IPS-NIHi7 (cell line): ENCODE data around the gene HOTAIR.

Experiments
- DNase-seq: peaks from one replicate; pipeline ENCODE4 v3.0.0; 2012; ENCODE audit warnings: mixed read lengths; ENCODE audit errors: extremely low spot score

Gene HOTAIR

DNA sequence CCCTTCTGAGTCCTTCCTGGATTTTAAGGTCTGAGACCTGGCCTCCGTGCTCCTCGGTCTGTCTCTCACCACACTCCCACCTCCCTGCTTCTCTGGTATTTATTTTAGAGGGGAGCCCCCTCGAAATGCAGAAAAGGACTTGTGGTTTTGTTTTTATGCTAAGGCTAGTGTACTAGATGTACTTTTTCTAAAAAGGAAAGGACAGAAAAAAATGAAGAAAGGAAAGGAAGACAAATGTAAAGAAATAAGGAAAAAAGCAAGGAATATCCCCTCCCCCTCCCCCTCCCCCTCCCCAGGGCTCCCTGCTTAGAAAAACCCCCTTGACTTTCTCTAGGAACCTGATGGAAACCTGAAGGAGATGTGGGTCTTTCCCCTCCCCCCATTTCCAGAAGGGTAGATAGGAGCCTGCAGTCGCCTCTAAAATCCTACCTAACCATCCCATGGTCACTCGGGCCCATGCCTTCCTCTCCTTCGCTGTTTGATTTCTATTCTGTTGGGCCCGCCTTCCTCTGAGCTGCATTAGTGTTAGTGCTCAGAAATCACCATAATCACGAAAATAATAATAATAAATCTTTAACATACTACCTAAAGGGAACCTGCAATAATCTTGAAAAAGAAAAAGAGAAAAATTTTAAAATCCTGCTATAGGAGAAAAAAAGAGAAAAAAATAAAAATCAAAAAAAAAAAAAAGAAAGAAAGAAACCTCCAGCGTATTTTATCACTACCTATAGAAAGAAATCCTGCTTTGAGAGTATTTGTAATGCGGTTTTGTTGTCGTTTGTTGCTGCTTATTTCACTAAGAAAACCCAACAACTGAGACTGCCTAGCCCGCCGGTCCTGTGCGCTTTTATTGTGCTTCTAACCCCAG, 37.1 kb upstream of the HOTAIR start:
- no peak for DNase-seq

DNA sequence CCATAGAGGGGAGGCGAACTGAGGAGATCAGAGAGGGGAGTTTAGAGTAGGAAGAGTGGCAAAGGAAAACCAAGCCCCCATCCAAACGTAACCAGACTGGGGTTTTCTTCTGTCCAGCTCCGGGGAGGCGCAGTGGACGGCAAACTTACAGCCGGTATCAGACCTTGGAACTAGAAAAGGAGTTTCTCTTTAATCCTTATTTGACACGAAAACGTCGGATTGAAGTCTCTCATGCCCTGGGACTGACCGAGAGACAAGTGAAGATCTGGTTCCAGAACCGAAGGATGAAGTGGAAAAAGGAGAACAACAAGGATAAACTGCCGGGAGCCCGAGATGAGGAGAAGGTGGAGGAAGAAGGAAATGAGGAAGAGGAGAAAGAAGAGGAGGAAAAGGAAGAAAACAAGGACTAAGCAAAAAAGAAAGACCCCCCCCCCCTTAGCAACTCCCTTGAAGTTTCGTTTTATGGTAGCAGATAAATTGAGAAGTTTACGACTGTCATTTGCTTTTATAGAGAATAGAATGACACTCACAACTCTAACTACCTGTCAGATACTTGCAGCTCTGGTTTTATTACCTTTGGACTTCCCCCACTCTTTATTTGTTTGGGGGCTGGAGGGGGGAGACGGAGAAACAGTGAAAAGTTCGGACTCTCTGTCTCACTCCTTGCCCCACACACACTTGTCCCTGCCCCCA, 36.4 kb upstream of the HOTAIR start:
- DNase-seq: no peak

DNA sequence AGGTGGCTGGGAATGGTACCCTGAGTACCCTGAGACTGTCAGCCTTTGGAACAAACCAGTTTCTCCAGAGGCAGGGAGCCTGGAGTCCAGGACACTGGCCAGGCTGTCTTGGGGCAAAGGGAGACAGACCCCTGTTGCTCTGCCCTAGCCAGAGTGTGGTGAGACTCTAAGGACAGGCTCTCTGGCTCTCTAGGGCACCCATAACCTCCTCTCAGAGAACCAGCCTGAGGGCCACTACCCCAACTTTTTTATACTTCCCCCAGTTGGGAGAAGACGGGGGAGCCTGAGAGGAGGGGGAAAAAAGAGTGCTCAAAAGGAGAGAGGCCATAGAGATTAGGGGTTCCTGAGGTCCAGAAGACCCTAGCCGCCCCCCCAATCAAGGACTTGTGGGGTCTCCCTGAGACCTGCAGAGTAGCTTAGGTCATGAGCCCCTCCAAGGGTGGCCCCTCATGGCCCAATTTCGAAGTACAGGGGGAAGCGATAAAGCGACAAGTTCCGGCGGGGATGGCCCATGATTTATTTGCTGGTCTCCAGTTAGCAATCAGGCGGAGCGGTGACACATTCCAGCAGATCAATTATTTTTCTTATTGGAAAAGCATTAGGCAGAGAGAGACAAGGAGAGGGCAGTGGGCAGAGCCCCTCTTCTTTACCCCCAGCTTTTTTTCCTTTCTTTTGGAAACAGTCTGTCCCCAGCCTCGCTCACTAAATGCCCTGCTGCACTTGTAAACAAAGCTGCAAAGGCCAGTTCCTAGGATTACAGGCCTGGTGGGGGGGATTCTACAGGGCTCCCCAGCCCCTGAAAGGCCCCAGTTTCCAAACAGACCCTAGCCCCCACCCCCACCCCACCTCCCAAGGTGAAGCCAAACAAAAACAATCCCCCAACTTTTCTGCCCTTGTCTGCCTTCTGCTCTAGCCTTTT, 35.6 kb upstream of the HOTAIR start:
- no peak for DNase-seq

DNA sequence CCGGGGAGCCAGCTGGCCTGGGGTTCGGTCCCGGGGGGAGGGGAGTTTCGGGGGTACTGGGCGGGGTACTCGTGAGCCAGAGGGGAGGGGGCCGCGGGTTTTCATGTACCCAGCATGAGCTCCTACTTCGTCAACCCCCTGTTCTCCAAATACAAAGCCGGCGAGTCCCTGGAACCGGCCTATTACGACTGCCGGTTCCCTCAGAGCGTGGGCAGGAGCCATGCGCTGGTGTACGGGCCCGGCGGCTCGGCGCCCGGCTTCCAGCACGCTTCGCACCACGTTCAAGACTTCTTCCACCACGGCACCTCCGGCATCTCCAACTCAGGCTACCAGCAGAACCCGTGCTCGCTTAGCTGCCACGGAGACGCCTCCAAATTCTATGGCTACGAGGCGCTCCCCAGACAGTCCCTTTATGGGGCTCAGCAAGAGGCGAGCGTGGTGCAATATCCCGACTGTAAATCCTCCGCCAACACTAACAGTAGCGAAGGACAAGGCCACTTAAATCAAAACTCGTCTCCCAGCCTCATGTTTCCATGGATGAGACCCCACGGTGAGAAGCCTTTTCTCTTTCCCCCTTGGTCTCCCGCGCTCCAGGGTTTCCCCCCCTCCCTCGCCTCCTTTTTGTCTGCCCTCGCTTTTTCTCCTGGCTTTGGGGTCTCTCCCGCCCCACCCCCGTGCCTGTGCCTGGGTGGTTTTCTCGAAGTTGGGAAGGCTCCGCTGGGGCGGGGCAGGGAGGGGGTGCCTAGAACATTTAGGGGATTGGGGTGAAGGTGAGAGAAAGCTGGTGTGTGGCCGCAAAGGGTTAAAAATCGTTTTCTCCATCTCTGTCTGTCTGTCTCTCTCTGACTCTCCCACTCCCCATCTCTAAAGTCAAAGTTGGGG, 34.7 kb upstream of the HOTAIR start:
- no peak for DNase-seq

DNA sequence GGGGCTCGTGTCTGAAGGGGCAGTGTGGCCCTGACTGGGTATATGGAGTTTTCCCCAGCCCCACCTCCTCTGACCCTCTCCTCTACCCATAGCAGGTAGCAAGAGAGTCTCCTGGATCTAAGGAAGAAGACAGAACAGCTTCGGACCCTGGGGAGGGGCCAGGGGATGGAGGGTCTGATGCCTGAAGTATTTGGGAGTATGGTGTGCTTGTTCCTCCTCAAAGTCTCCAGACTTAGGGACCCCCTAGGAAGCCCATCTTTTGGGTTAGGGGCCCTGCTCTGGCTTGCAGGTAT, 33.5 kb upstream of the HOTAIR start:
- no peak for DNase-seq

DNA sequence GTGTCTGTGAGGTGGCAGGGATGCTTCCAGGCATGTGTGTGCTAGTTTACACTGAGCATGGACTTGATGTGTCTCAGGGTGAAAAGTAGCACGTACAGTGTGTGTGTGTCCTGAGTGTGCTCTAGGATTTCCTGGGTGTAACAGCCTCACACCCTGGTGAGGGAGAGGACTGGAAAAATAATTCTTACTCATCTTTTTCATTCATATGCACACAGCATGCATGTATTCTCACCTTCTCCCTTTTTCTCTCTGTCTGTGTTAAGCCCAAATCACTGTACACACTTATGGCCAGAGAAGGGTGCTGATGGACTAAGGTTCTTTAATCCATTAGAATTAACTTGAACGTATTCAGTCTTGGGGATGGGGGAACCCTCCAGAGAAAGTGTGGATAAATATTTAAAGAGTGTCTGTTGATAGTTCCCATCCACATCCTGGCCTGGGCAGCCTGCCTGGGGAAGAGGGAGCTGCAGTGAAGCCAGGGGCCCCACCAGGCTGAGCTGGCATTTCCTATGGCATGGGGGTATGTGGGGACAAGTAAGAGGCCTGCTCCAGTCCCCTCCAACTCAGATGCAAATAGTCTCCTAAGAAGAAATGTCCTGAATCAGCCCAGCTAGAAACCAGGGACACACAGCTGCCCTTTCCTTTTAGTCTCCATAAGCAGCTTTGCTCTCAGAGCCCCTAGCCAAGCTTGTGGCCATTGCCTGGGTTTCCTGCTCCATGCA, 32.9 kb upstream of the HOTAIR start:
- DNase-seq: no peak

DNA sequence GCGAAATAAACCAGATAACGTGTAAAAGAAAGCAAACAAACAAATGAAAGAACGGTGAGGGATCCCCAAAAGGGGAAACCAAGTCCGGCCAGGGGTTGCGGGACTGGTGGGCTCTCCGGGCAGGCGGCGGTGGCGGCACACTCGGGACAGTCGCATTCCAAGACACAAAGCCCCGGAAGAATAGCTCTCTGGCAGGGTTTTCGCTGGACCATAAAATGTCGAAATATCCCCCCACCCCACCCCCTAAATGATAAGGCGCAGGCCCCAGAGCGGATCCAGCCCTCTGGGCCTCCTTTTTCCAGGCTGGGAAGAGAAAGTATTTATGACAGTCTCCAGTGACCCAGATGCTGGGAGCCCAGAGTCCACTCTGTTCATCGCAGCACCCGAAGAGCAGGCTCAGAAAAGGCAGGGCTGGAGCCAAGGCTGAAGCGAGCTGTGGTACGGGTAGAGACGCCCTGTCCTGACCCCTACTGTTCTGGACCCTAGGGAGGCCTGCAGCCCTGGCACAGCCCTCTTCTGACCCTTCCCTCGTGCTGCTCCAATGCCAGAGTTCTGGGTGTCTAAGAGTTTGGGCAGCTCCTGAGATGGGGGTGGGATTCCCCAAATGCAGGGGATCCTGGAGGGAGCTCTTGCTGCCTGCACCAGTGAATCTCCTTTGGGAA, 31.9 kb upstream of the HOTAIR start:
- DNase-seq: no peak

DNA sequence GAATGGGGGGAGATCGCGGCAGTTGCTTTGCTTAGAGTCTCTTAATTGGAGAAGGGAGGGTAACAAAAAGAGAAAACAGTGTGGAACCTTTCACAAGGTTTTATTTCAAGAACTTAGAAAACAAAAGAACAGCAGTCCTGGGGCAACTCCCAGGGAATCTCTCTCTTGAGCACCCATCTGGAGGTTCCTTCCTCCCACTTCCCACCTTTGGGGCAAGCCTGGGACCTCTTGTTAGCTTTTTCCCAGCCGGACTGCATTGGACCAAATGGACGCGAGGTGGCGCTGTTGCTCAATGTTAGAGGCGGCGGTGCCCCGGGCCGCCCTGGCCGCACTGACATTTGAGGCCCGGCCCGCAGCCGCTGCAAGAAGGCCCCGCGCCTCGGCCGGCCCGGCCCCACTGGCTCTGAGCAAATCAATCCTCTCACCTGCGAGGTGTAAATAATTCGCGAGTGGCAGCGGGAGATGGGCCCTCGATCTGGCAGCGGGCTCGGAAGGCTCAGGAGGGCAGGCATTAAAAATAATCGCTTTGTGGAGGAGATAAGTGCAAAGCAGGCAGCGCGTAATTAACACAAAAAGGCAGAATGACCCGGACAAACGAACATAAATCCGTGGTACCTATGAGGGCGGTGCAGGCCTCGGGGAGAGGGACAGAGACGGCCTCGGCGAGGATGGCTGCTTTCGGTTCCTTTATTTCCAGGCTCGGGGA, 31.3 kb upstream of the HOTAIR start:
- peak; percentile 87 for DNase-seq

DNA sequence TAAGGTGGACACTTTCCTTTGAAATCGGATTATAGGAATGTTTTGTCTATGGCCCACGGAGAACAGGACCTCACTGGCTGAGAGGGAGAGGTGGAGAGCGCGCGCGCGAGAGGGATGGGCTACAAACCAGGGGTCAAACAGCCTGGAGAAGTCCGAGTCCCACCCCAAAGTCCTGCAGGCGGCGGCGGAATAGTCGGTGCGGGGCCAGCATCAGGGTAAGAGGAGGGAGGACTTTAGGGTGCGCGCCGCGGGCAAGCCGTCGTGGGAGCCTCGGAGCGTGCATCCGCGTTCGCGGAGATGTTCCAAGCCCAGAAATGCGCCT, 30.7 kb upstream of the HOTAIR start:
- DNase-seq: no peak

DNA sequence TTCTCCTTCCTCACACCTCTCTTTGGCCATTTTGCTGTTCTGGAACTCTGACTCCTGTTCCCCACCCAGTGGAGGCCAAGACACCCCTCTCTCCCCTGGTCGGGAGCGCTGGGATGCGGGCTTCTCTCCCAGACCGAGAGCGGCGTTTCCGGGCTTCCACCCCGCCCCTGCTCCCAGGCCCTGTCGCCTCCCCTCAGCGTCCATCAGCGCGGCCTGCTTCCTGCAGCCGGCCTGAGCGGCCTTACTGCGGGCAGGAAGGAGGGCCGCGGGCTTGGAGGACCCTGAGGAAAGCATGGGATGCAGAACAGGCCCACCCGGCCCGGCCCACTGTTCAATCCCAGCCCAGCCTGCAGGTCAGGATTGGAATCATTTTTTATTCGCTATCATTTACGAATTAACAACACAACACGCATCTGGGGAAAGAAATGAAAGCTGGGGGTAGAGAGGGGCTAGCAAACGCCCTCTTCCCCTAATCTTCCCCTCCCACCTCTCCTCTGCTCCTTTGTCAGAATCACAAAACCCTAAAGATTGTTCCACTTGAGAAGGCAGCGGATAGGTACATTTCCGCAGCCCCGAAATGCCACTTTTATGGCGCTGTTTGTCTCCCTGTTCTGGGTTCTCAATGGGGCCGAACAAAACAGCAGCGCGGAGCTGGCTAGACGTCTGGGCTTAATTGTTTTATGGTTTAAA, 30.2 kb upstream of the HOTAIR start:
- DNase-seq: no peak

DNA sequence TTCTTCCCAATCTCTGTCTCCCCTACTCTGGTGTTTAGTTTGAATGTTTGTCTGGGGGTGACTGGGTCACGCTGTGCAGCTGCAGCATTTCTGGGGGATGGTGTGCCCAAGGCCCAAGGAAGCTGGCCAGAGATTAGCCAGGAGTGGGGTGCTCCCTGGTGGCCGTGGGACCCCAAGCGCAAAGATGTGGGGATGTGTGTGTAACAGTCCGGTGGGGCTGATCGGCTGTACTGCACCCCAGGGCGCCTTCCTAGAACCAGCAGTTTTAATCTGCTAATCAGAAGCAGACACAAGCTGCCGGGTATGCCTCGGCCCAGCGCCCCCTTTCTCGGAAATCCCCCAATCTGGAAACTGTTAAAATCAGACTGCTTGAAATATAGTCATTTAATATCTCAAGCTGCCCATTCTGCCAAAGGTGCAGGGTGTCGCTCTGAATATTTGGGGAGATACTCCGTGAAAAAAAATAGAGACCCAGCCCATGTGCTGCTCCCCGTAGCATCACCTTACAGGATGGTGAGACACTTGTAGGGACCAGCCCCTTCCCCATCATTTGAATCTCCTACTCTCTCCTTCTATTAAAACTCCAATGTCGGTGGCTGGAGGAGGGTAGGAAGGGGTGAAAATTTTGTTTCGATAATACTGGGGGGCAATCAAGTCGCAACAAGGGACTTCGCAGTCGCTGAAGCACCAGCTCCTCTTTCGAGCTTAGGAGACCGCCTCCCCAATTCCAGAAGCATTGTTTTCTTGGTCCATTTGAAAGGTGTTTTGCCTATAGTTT, 29.5 kb upstream of the HOTAIR start:
- no peak for DNase-seq

DNA sequence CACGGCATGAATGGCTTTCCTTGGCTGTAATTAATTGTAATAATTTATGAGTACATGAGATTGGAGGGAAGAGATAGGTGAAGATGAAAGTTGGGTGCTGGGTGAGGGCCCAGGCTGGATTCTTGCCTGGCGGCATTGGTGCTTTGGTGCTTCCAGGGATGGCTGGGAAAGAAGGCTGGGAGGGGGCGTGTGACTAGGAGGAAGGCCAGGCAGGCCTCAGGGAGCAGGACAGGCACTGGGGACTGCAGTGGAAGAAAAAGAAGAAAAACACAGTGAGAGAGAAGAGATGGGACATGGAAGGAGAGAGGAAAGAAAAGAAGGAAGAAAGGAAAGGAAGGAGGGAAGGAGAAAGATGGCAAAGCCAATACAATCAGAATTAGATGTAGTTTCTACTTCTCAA, 28.9 kb upstream of the HOTAIR start:
- DNase-seq: no peak

DNA sequence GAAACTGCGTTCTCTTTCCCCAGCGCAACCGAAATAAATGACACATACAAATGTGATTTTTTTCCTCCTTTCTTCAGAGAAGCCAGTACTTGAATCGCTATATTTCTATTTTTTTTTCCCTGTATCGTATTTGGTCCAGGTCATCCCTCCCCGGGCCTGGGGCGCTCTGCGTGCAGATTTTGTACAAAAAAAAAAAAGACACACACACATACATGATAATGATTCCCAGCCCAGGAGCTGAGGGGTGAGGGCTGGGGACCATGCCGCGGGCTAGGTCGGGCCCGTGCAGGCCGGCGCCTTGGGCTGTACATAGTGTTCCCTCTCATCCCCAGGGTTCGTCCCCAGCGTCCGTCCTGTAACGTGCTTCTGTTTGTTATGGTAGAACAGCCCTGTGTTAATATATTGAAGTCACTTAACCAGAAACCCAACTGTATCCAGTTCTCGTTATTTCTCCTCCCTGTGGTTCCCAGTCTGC, 28.2 kb upstream of the HOTAIR start:
- no peak for DNase-seq

DNA sequence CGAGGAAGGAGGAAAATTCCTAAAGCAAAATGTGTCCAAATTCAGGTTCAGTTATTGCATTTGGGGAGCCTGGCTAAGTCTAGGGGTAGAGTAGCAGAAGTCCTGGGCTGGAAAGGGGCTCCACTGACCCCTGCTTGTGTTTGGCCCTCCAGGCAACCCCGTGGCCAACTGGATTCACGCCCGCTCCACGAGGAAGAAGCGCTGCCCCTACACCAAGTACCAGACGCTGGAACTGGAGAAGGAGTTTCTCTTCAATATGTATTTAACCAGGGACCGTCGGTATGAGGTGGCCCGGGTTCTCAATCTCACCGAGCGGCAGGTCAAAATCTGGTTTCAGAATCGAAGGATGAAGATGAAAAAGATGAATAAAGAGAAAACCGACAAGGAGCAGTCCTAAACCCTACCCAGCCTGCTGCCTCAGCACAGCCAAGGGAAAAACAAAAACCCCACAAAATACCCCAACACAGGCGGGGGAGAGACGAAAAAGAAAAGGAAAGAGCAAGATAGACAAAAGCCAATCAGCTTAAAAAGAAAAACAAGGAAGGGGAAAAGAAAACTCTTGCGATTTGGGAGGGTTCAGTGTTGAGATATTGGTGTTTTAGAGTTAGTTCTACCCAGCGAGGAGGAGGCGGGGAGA, 27.6 kb upstream of the HOTAIR start:
- no peak for DNase-seq

DNA sequence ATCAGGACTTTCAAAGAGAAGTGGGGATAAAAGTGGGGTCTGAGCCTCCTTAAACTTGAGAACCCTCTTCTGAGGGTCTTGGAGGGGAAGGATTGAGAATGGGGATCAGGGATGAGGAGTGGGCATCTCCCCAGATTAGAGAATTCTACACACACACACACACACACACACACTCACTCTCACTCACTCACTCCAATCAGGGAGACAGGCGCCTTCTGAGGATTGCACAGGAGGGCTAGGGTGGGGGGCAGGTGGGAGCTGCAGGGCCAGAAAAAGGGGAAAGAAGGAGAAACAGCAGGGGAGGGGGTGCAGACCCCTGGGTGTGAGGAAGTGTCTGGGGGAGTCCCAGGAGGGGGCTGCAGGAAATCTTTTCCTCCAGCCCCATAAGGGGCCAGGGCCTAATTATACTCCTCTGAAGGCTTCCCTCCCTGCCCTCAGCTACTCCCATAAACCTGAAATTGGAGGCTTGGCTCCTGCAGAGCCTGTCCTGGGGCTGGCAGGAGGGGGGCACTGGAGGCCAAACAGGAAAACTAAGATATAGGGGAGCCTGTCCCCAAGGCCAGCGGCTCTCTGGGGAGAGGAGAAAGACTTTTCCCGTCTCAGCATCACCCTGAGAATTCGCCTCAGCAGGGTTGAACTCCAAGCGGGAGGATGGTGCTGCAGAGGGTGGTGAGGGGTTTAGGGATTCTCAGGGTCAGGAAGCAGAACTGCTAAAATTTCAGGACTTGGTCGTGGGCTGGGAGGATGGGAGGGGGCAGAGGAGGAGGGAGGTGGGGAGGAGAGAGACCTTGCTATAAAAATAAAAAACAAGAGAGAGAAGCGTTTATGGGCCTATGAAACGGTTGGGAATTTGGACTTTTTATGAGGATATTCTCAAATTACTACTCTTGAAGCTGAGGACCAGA, 26.8 kb upstream of the HOTAIR start:
- DNase-seq: no peak
